Stimulated activated CD8-positive, alpha-beta memory T cell treated with anti-CD3 and anti-CD28 coated beads, Interleukin-2, amount 100 ng/mL, for 48 hours (primary cell): Measurements from ENCODE around the gene NPL.

Experiments
- DNase-seq, 2 donors: peaks; one replicate each; pipeline ENCODE4 v3.0.0-alpha.2; 2020; ENCODE audit warnings: low read depth in 2 of 2

The NPL gene

DNA sequence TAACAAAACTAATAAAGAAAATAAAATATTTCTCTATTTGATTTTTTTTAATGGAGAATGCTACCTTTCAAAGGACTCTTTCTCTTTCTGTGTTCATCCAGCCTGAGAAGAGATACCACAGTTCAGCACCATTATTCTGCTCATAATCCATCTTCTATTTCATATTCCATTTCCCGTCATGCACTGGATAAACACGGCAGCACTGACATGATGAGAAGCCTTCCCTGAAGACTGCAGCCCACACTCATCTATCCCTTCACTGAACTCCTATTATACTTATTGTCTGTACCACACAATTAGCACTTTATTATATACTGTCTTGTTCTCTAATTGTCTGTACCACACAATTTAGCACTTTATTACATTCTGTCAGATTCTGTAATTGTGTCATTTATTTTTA, 10.7 kb upstream of the NPL start:
- DNase-seq, result no peak

DNA sequence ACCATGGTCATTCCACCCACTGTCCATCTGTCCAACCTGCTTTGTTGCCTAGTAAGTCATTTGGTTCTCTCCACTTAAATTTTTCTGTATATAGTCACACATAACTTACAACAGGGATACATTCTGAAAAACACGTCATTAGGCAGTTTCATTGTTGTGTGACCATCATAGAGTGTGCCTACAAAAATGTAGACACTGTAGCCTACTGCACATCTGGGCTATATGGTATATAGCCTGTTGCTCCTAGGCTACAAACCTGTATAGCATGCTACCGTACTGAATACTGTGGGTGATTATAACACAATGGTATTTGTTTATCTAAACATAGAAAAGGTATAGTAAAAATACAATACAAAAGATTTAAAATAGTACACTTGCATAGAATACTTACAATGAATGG, 10.0 kb upstream of the NPL start:
- no peak for DNase-seq

DNA sequence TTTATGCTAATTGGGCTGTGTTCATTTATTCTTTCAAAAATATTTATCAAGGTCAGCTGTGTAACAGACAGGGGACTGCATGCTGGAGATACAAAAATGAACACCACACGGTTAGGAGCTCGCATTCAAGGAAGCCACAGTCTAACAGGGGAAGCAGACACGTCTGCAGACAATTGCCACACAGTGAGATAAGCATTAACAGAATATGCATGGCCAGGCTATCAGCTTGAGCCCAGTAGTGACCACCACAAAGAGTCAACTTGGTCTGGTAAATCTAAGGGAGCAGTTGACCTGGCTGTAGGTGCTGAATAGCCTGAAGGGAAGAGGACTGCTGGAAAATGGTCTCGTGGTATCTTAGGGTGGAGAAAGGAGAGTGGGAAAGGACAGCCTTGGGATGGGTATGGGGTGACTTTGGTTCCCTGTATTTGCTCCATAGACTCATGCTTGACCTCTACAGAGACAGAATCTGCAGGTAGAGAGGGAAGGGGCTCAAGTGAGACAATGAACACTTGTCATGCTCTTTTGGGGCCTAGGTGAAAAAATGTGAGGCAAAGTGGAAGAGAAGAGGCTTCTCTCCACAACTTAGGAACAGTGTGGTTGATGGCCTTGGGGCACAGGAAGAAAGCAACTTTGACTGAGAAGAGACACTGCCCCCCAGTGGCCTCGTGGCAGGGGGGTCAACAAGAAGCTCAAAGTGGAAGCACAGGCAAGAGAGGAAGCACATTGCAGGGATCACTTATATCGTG, 7.6 kb upstream of the NPL start:
- DNase-seq, result peak; percentile 59 to 60

DNA sequence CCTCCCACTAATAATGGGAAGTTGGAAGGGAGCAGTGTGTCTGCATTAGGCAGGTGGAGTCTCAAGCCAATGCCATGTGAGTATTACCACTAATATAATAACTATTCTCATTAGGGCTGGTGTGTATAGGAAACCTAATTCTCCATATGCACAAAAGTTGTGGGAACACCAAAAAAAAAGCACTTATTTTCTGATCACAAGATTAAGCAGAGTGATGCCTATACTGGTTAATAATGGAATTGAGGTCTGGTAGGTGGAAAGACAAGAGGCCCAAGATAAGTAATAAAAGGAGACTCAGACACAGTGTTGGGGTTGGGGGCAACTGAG, 7.0 kb upstream of the NPL start:
- no peak for DNase-seq

DNA sequence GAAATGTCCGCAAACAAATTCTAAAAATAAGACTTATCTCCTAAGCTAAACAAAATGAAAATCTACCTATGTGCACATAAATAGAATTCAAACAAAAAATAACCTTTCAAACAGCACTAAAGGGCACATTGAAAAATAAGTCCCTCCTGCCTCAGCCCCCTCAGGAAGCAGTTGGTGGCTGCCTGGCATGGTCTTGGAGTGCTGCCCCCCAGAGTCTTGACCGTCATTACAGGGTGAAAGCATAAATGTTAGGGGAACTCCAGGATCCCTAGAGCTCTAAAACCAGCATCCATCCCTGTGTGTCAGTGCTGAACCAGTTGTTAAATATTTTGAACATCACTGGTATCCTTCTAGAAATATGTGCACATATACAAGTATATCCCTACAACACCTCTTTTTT, 6.5 kb upstream of the NPL start:
- DNase-seq, result no peak

DNA sequence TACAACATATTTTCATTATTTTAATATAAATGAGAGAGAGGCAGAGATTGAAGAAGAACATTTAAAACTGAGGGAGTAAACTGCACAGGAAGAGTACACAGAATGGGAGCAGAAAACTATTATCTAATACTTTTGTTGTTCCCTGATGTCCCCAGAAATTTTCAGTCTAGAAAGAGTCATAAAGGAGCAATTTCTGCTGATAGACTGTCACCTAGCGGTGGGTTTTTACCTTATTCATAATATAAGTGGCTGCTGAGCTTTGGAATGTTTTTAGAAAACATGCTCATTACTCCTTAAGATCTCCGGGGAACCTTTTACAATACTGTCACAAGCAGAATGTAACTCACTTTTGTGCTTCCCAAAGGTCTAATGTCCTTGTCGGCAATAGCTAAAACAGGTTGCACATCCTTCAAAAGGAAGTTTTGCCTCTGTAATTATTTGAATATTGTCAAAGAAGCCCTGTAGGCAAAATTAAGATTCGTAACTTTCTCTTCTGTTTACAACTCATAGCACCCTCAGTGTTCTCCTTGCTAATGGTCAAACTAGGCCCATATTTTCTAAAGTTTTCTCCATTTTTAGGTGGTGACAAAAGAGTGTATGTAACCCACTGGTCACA, 4.9 kb upstream of the NPL start:
- DNase-seq, result no peak

DNA sequence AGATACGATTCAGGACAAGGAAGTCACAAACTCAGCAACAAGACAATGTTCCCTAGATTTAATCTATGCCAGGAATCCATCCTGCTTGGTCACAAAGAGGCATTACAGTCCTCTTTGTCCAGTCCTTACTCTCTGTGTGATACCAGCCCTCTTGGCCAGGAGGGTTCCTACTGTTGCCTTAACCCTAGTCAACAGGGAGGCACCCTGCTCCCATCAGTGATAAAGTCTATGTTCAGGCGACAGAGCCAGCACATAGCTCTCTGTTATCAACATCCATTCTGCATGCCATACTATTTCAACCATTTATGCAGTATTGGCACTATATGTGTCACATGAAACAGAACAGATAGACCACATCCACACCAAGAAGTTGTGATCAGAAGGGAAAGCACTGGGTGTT, 4.4 kb upstream of the NPL start:
- DNase-seq, result no peak

DNA sequence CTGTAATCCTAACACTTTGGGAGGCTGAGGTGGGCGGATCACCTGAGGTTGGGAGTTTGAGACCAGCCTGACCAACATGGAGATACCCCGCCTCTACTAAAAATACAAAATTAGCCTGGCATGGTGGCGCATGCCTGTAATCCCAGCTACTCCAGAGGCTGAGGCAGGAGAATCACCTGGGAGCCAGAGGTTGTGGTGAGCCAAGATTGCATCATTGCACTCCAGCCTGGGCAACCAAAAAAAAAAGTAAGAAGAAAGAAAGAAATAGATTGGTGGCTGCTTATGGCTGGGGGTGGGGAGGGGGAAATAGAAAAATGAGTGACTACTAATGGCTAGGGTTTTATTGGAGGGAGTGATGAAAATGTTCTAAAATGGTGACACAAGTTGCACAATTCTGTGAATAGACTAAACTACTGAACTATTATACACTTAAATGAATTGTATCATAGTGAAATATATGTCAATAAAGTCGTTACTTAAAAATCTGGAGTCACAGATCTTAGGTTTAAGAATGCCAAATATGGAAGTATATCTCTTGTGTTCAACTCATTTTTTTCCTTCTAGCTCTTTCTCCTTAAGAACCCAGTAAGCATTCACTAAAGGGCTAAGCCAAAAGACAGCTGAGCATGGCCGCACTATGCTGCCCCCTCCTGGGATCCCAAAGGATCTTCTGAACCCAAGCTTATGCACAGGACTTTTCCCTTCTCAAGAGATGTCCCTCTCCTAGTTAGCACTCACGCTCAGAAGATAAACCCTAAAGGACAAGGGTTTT, 3.2 kb upstream of the NPL start:
- DNase-seq, result peak; percentile 23 to 25

DNA sequence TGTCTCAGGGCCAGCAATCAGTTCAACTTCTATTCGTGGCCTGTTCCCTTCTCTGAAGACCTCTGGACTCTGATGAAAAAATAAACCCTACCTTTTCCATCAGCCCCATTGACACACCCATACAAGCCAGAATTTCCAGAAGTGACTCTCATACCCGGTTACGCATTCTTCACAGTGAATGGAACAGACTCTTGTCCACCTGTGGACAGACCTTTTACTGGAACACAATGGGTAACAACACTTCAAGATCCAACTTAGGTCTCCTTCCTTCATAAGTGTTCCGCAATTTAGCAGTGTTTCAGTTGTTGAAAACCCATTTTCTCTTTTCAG, 2.6 kb upstream of the NPL start:
- no peak for DNase-seq

DNA sequence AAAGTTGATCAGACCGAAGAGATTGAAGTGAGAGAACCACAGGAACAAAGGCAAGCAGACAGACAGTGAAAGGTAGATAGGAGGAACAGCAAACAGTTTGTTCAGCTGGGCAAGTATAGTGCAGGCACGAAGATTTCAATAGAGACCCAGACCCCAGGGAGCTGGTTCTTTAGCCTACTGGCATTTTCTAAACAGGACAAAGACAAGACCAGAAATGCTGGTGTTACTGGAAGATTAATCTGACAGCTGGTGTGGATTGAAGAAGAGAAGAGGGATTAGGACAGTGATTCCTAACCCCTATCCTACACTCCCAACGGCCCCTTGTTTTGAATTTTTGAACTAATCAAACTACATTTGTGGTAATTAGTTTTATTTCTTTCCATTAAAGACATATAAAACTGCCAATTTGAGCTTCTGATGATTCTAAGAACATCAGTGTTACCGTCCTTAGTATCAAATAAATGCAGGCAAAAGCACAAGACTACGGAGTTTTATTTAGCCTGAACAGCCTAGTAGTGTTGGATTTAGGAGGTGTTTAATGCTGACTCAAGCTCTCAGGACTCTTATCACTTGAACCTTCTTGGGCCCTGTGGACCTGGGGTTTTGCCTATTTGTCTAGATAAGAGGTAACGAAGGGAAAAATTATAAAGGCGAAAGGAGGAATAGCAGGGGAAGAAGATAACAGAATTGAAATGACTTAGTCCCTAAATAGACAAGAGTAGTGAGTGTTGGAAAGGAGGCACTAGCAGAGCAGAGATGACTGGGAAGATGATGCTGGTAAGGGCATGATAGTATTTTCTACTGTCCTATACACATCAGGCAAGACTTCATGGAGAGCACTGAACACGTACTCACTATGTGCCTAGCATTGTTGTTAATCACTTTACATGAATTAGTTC, 2.0 kb downstream of the NPL start:
- DNase-seq, result no peak

DNA sequence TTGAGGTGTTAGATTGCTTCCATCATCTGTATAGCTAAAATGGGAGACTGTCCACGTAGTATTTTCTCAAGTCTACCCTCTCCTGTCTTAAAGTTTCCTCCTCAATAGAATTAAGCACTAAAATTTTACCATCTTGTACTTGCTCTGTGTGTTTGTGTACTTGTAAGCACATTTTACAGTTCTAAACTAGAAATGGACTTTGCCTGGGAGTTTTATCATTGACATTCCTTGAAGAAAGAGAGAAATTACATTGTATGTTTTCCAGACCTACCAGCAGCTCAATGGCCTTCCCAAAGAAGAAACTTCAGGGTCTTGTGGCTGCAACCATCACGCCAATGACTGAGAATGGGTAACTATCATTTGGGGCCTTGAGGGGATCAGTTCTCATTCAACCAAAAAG, 4.5 kb downstream of the NPL start:
- no peak for DNase-seq

DNA sequence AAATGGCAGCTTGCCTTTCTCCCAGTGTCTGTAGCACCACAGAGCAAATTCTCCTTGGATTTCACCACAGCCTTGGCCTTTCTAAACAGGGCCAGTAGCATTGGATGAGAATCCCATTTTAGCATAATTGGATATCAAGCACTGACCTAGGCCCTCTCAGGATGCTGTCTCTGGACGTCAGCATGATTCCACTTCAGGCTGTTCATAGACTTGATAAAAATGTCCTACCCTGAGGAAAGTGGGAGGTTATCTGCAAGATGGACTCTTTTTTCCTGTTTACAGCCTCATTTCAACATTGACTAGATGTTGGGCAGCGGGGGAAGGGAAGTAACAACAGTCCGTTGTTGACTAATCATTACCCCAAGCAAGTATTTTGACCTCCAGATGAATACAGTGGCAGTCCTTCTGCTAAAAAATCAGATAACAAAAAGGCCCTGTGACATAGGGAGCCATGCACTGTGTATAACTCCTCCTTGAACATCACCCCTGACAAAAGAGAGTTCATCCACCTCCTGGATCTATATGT, 5.2 kb downstream of the NPL start:
- no peak for DNase-seq

DNA sequence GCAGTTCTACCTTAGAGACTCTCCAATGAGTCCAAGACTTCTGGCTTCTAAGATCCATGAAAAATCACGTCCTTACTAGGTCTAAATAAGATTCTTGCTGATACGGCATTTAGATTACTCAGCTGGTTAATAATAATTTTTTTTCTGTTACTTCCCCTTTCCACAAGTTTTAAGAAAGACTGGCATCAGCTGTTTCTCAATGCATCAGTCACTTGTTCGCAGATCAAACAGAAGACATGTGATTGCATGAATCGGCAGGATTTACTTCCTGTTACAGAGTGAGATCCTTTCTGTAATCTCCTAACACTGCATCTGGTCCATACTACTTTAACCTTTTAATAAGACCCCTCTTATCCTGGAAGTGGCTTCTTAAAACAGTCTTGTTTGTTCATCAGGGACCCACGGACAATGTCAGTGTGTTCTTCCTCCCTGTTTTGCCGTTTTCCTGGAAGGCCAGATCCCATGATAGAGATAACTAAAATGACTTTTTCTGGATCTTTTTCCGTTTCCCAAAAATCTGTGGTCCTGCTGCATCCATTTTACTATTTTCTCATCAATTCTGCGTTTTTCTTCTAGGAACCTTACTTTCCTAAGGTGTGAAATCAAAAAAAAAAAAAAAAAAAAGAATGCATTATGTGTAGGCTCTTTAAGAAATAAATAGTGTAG, 6.1 kb downstream of the NPL start:
- DNase-seq, result no peak

DNA sequence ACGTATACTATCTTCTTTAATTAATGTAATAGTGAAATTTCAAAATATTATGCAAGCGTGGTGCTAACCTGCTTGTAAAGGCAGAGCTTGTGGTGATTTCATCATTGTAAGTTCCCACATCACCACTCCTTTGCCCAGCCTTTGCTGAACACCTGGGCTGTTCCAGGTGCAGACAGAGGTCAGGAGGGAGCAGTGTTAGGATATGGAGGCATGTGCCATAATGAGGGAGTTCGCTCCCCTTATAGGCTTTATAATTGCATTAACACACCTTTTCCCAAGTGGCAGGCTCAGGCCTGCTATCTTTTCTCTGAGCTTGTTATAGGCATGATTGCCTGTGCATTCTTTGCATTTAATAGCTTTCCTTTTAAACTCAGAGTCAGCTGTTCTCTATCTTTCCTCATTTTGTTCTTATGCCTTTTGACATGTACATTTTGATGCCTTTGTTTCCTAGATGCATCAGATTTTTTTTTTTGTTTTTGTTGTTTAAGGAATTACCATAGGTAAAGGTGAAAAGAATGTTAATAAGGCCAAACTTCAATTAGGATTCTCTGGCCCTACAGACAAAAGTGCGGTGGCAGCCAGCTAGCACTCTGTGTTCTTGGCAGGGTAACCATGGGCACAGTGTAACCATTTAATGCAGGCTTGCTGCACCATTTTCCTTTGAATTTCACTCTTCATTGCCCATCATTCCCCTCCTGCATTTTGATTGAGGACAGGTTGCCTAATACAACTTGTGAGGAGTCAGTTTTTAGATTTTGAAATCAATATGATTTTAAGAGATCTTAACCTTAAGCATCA, 12.6 kb downstream of the NPL start:
- no peak for DNase-seq

DNA sequence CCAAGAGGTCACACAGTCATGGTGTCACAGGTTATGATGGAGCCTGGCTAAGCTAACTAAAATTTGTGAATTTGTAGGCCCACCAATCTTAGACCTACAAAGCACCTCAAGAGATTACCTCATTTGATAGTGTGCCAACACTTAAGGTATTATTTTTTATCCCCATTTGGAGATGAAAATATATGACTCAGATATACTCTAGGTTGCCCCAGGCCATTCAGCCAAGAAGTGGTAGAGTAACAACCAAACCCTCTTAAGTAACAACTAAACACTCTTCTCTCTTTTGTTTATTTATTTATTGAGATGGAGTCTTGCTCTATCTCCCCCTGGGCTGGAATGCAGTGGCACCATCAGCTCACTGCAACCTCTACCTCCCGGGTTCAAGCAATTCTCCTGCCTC, 14.3 kb downstream of the NPL start:
- no peak for DNase-seq

DNA sequence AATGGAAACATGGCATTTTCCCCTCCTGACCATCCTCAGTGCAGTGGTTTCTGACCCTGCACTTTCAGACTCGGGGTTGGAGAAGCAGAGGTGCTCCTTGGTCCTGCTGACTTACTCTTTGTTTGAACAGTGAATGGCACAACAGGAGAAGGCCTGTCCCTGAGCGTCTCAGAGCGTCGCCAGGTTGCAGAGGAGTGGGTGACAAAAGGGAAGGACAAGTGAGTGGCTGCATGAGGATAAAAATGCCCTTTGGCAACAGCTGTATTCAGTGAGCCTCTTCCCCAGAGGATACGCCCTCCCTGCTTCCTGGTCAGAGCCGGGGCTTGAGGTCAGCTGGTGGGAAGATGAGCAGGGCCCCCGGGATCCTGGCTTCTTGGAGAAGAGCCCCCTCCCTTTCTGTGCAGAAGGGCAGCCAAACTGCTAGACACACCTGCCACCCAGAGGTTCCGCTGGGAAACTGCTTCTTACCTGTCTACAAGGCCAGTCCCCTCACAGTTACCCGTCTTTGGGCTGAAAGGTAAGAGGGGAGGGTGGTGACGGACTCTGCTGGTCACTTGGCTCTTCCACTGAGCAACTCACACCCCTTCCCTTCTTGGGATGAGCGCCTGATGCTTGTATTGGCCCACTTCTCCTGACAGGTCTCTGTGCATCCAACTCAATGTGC, 16.6 kb downstream of the NPL start:
- no peak for DNase-seq

DNA sequence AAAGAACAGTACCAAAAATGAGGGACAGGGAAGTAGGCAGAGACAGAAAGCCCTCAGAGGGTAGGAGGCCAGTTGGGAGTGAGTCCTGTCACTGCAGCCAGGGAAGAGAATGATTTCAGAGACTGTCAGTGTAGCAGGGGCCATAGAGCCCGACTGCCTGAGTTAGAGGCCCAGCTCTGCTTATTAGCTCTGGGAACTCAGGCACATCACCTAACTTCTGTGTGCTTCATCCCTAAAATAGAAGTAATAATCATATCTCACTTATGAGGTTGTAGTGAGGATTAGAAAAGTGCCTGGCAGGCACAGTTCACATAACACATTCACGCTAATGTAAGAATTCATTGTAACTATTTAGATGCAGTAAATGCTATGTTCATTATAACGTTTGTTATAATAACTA, 18.3 kb downstream of the NPL start:
- no peak for DNase-seq

DNA sequence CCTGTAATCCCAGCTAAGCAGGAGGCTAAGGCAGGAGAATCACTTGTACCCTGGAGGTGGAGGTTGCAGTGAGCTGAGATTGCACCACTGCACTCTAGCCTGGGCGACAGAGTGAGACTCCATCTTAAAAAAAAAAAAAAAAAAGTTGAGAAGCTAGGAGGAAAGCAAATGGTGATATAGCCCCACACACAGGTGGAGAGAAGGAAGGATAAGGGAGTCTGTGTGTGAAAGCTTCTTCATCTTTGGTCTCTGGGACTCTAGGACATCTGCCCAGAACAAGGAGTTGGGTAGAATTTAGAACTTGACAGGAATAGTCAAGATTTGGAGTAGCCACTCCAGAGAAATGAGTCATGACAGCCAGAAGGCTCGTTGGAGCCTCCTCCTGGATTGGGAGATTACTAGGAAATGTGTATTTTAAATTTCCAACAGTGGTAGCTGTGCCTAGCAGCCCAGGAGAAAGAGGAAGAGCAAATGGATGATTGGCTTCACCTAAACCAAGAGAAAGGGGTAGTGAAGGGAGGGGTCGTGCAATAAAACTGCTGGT, 19.9 kb downstream of the NPL start:
- DNase-seq, result no peak

DNA sequence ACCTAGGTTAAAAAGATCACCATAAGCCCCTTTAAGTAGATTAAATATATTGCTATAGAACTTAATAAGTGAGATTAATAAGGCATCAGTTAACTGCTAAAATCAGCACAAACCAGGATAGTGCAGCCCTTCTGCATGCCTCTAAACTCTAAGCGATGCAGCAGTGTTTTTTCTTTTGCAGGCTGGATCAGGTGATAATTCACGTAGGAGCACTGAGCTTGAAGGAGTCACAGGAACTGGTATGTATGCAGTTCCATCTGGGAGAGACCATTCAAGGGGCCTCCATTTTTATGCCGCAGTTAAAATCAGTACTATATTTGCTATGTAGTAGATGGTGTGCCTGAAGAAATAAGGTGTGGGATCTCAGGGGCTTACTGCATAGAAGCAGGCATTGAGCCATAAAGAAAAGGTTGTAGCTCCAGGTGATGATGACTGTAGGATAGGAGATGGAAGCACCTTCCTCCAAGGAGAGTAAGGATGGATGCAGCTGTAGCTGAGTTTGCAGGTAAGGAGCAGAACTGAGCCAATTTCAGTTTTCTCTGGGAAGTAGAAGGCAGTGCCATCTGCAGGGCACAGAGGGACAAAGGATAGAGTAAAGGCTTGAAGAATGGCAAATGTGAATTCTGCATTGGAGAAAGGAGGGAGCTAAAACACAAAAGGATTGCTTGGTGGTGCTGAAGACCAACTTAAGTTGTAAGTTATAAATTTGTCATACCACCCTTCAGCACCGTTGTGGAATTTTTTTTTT, 22.6 kb downstream of the NPL start:
- no peak for DNase-seq
